H9 (cell line): ENCODE data around the gene SRGAP1. TPM values are rescaled to one million over a fixed set of nuclear protein-coding genes. Genes with fewer than 3 reads are reported as not detected.

Experiments
- DNase-seq: peaks from one replicate; pipeline ENCODE4 v3.0.0-alpha.2; 2017
- H2AFZ ChIP-seq: one replicate; pipeline ENCODE4 v1.6.1; 2013; ENCODE audit warnings: mild to moderate bottlenecking, low read length, control low read depth, moderate library complexity
- H2AK5ac ChIP-seq: 2 replicates; pipeline ENCODE4 v1.6.1; 2013; ENCODE audit warnings: low read length, control low read depth, mixed read lengths; ENCODE audit not compliant: insufficient read length
- H2BK120ac ChIP-seq: one replicate; pipeline ENCODE4 v1.6.1; 2013; ENCODE audit warnings: low read depth, mild to moderate bottlenecking, low read length, control low read depth, inconsistent platforms; ENCODE audit not compliant: poor library complexity, severe bottlenecking
- H2BK12ac ChIP-seq: 2 replicates; pipeline ENCODE4 v1.6.1; 2013; ENCODE audit warnings: low read length, control low read depth, mixed read lengths, low read depth; ENCODE audit not compliant: insufficient read length
- H2BK15ac ChIP-seq: 2 replicates; pipeline ENCODE4 v1.6.1; 2013; ENCODE audit warnings: low read depth, low read length, control low read depth
- H2BK20ac ChIP-seq: one replicate; pipeline ENCODE4 v1.6.1; 2013; ENCODE audit warnings: low read depth, mild to moderate bottlenecking, low read length, control low read depth, inconsistent platforms; ENCODE audit not compliant: poor library complexity, severe bottlenecking
- H2BK5ac ChIP-seq: 2 replicates; pipeline ENCODE4 v1.6.1; 2013; ENCODE audit warnings: low read length, control low read depth, mixed read lengths; ENCODE audit not compliant: insufficient read length
- H3K14ac ChIP-seq: 2 replicates; pipeline ENCODE4 v1.6.1; 2013; ENCODE audit warnings: low read length, control low read depth; ENCODE audit not compliant: insufficient read depth
- H3K18ac ChIP-seq: 2 replicates; pipeline ENCODE4 v1.6.1; 2013; ENCODE audit warnings: low read depth, mild to moderate bottlenecking, mixed read lengths, low read length, control low read depth; ENCODE audit not compliant: insufficient read length
- H3K23ac ChIP-seq: 2 replicates; pipeline ENCODE4 v1.6.1; 2013; ENCODE audit warnings: low read length, control low read depth, mixed read lengths, low read depth; ENCODE audit not compliant: insufficient read length
- H3K23me2 ChIP-seq: 2 replicates; pipeline ENCODE4 v1.6.1; 2013; ENCODE audit warnings: low read depth, mild to moderate bottlenecking, mixed read lengths, low read length, control low read depth; ENCODE audit not compliant: insufficient read length, poor library complexity, severe bottlenecking
- H3K27ac ChIP-seq: 2 replicates; pipeline ENCODE4 v1.5.1; 2013; ENCODE audit warnings: low read length, control low read depth, mixed read lengths, low read depth; ENCODE audit not compliant: insufficient read length
- H3K27me3 ChIP-seq: 2 replicates; pipeline ENCODE4 v1.6.1; 2013; ENCODE audit warnings: low read length, control low read depth, inconsistent platforms; ENCODE audit not compliant: insufficient read depth
- H3K4ac ChIP-seq: 2 replicates; pipeline ENCODE4 v1.6.1; 2013; ENCODE audit warnings: low read depth, mild to moderate bottlenecking, control low read depth, inconsistent platforms, low read length, moderate library complexity
- H3K4me1 ChIP-seq: 2 replicates; pipeline ENCODE4 v1.6.1; 2013; ENCODE audit warnings: low read length, control low read depth, inconsistent platforms; ENCODE audit not compliant: insufficient read depth
- H3K4me2 ChIP-seq: 2 replicates; pipeline ENCODE4 v1.6.1; 2013; ENCODE audit warnings: low read length, control low read depth, mixed read lengths; ENCODE audit not compliant: insufficient read length, insufficient read depth
- H3K56ac ChIP-seq: 2 replicates; pipeline ENCODE4 v1.6.1; 2013; ENCODE audit warnings: low read depth, mild to moderate bottlenecking, mixed read lengths, low read length, control low read depth; ENCODE audit not compliant: insufficient read length
- H3K79me1 ChIP-seq: 2 replicates; pipeline ENCODE4 v1.6.1; 2013; ENCODE audit warnings: low read depth, mild to moderate bottlenecking, moderate library complexity, low read length, control low read depth, inconsistent platforms; ENCODE audit not compliant: insufficient read depth, poor library complexity, severe bottlenecking
- H3K79me2 ChIP-seq: 2 replicates; pipeline ENCODE4 v1.6.1; 2013; ENCODE audit warnings: low read length, control low read depth, inconsistent platforms; ENCODE audit not compliant: insufficient read depth
- H3K9ac ChIP-seq: 2 replicates; pipeline ENCODE4 v1.6.1; 2013; ENCODE audit warnings: low read length, control low read depth, mixed read lengths; ENCODE audit not compliant: insufficient read length; ENCODE audit errors: extremely low read depth
- H3K9me3 ChIP-seq: one replicate; pipeline ENCODE4 v1.6.1; 2013; ENCODE audit warnings: low read depth, low read length, inconsistent platforms; ENCODE audit not compliant: control insufficient read depth
- H3T11ph ChIP-seq: one replicate; pipeline ENCODE4 v1.6.1; 2013; ENCODE audit warnings: mild to moderate bottlenecking, low read length, control low read depth, inconsistent platforms
- H4K20me1 ChIP-seq: one replicate; pipeline ENCODE4 v1.6.1; 2013; ENCODE audit not compliant: control insufficient read depth, insufficient read length, insufficient read depth
- H4K5ac ChIP-seq: 2 replicates; pipeline ENCODE4 v1.6.1; 2013; ENCODE audit warnings: low read depth, mild to moderate bottlenecking, mixed read lengths, low read length, control low read depth; ENCODE audit not compliant: insufficient read length
- H4K8ac ChIP-seq: replicated peaks from 2 replicates; pipeline ENCODE4 v1.6.1; 2013; ENCODE audit warnings: low read length, control low read depth, mixed read lengths, low read depth; ENCODE audit not compliant: insufficient read length
- H4K91ac ChIP-seq: 2 replicates; pipeline ENCODE4 v1.6.1; 2013; ENCODE audit warnings: low read depth, mild to moderate bottlenecking, moderate library complexity, mixed read lengths, low read length, control low read depth; ENCODE audit not compliant: insufficient read length
- H3K27ac Mint-ChIP-seq, 3 experiments: 2 replicates in 2 of 3; 3 replicates in 1 of 3; pipeline ENCODE4 v1.8.0; 2020 to 2021; ENCODE audit warnings: mixed read lengths in 3 of 3, mild to moderate bottlenecking in 1 of 3, moderate library complexity in 1 of 3
- H3K27me3 Mint-ChIP-seq: 2 replicates; pipeline ENCODE4 v1.8.0; 2021; ENCODE audit warnings: low read depth, mild to moderate bottlenecking, moderate library complexity, mixed read lengths
- H3K36me3 Mint-ChIP-seq, 3 experiments: 2 replicates in 2 of 3; 3 replicates in 1 of 3; pipeline ENCODE4 v1.8.0; 2020 to 2021; ENCODE audit warnings: low read depth in 3 of 3, mixed read lengths in 3 of 3; ENCODE audit not compliant: insufficient read depth in 1 of 3
- H3K4me1 Mint-ChIP-seq, 2 experiments: 2 replicates each; pipeline ENCODE4 v1.8.0; 2020; ENCODE audit warnings: mixed read lengths in 2 of 2
- H3K4me3 Mint-ChIP-seq, 2 experiments: 2 replicates in 1 of 2; 3 replicates in 1 of 2; pipeline ENCODE4 v1.8.0; 2020 to 2021; ENCODE audit warnings: mild to moderate bottlenecking in 2 of 2, mixed read lengths in 2 of 2, moderate library complexity in 1 of 2
- H3K9me3 Mint-ChIP-seq, 2 experiments: 2 replicates in 1 of 2; 3 replicates in 1 of 2; pipeline ENCODE4 v1.8.0; 2020; ENCODE audit warnings: mild to moderate bottlenecking in 2 of 2, mixed read lengths in 2 of 2, moderate library complexity in 1 of 2
- CTCF ChIP-seq: fragments of 200-600 bp; sonication (generic); conservative IDR thresholded peaks from 3 replicates; pipeline ENCODE4 v1.8.0; 2021; ENCODE audit warnings: antibody characterized with exemption, mild to moderate bottlenecking
- WGBS: extraction: QIAGEN DNeasy Blood & Tissue Kit; methylation state at CpG from one replicate; pipeline ENCODE4 v1.1.7; 2013; ENCODE audit warnings: missing lambda C conversion rate, low lambda C conversion rate, mixed read lengths; ENCODE audit not compliant: insufficient read length; ENCODE audit errors: extremely low coverage; 5-methylcytosine and 5-hydroxymethylcytosine counted together
- total RNA-seq: library from RNA; stranded (reverse); gene quantifications from 2 replicates; pipeline ENCODE4 v1.2.1, GENCODE V29; 2021

Gene SRGAP1
- total RNA-seq, 1 experiment from 2014 or later = 4.8 TPM

DNA sequence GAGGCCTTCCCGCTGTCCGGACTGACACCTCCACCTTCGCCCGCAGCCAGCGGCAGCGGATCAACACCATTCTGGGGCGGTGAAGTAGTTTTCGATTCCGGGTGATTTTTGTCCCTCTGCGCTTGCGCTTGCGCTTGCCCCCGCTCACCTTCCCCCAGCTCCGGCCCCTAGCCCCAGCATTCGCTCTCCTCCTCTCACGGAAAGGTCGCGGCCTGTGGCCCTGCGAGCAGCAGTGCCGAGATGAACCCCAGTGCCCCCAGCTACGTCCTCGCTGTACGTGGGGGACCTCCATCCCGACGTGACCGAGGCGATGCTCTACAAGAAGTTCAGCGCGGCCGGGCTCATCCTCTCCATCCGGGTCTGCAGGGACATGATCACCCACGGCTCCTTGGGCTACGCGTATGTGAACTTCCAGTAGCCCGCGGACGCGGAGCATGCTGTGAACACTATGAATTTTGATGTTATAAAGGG is 22.7 kb upstream of the SRGAP1 start:
- Mint-ChIP-seq H3K27ac (no peak overlapping the region; a peak in 1 of 7 replicates), H3K9me3 (no peaks in the 10 kb centered on the region; a peak in 1 of 5 replicates), H3K4me3 (no peak overlapping the region), H3K27me3 (no peaks in the 10 kb centered on the region), H3K4me1 (no peaks in the 10 kb centered on the region), H3K36me3 (peaks cover 0 to 3% (median 0%) of the 10 kb centered on the region in 3 experiments; a peak in 1 of 7 replicates)
- Histone ChIP-seq H3K27ac (no peak overlapping the region), H3K14ac (no peak overlapping the region), H3K4ac (no peak overlapping the region), H3K9ac (no peak overlapping the region), H3K79me1 (no peaks in the 10 kb centered on the region), H3K27me3 (no peaks in the 10 kb centered on the region), H2BK20ac (no peak overlapping the region), H3K23me2 (no peaks in the 10 kb centered on the region), H2BK12ac (no peak overlapping the region), H4K5ac (no peak overlapping the region), H2BK120ac (no peak overlapping the region), H3K23ac (no peak overlapping the region), H3K4me1 (no peaks in the 10 kb centered on the region), H3K9me3 (no peaks in the 10 kb centered on the region), H3T11ph (no peak overlapping the region), H3K79me2 (no peaks in the 10 kb centered on the region), H3K18ac (no peak overlapping the region), H2BK15ac (no peak overlapping the region), H4K91ac (no peak overlapping the region), H2BK5ac (no peak overlapping the region), H4K8ac (no peak overlapping the region), H2AK5ac (no peak overlapping the region), H3K56ac (no peak overlapping the region), H4K20me1 (no peaks in the 10 kb centered on the region), H2AFZ (no peak overlapping the region), H3K4me2 (no peak overlapping the region)
- no CpG with 5 or more reads among the region's 38 CpGs for WGBS
- DNase-seq = no peak
- TF ChIP-seq CTCF = no peak
